ENCODE results near the gene NKX2-2.

NKX2-2 gene

DNA sequence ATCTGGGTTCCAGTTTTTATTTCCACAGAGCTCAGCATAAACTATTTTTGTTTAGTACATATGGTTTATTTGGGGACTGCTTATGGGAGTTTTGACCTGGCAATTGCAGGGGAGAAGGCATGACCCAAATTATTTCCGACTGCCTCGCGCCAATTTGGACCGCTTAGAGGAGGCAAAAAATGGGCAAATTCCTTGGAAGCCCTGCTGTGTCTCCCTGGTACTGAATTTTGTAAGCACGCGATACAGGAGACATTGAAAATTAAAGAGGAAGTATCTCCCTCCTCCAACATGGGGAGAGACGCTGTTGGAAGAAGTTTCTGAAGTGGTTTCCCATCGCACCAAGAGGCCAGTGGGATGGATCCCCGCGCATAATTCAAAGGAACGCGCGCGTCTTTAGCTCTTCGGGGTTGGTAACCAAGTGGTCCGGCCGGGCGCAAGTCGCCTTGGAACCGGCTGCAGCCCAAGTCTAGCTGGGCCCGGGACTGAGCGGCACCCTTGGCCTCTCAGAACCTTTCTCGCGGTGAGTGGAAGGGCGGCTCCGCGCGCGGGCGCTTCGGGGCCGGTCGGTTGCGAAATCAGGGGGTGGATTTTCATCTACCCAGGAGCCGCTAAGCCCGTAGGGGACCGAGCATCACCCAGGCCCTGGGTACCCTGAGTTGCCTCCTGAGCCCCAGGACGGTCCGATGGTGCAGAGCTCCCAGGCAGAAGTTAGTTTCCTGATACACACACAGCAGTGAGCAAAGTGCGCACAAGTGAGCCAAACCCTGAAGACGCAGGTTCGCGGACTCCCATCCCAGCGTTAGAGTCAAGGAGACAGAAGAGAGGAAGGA is 6.2 kb downstream of the NKX2-2 start:
- H3K4me3 ChIP-seq (ENCODE audit: low read depth, low read length): no peak overlapping the region
- TF ChIP-seq, protein P1, sequence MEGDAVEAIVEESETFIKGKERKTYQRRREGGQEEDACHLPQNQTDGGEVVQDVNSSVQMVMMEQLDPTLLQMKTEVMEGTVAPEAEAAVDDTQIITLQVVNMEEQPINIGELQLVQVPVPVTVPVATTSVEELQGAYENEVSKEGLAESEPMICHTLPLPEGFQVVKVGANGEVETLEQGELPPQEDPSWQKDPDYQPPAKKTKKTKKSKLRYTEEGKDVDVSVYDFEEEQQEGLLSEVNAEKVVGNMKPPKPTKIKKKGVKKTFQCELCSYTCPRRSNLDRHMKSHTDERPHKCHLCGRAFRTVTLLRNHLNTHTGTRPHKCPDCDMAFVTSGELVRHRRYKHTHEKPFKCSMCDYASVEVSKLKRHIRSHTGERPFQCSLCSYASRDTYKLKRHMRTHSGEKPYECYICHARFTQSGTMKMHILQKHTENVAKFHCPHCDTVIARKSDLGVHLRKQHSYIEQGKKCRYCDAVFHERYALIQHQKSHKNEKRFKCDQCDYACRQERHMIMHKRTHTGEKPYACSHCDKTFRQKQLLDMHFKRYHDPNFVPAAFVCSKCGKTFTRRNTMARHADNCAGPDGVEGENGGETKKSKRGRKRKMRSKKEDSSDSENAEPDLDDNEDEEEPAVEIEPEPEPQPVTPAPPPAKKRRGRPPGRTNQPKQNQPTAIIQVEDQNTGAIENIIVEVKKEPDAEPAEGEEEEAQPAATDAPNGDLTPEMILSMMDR (IDR thresholded peaks at IDR 0.05; ENCODE audit: borderline replicate concordance, insufficient read depth, low read depth, low read length): no peak

DNA sequence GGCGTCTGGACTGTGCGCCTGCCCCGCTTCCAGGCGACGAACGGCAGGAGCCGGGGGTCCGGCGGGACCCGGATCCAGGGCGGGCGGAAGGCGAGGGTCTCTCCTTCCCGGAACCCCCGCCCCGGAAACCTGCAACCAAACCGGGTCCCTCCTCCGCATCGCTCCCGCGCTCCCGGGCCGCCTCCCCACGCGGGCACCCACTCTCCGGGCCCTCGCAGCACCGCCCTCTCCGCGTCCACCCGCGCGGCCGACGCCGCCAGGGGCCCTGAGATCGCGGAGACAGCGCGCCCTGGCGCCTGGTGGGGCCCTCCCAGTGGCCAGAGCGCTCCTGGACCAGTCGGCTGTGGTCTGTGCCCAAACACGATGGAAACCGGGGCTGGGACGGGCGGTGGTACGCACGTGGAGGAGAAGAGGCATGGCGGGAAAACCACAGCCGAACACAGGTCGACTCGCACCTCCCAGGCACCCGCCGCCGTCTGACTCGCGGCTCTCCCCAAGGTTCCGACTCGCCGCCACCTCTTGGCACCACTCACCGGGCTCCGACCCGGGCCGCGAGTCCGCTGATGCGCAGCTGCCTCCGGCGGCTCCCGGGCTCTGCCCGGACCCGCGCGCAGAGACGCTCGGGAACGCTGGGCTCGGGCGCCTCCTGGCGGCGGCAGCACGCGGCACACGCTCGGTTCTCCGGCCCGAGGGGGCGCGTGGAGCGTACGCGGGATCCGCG is 7.9 kb downstream of the NKX2-2 start:
- TF ChIP-seq, protein P1 (IDR thresholded peaks at IDR 0.05; ENCODE audit: borderline replicate concordance, insufficient read depth, low read depth, low read length): peak; percentile 93
- H3K4me3 ChIP-seq (ENCODE audit: low read depth, low read length): peak overlapping the region; percentile 56

DNA sequence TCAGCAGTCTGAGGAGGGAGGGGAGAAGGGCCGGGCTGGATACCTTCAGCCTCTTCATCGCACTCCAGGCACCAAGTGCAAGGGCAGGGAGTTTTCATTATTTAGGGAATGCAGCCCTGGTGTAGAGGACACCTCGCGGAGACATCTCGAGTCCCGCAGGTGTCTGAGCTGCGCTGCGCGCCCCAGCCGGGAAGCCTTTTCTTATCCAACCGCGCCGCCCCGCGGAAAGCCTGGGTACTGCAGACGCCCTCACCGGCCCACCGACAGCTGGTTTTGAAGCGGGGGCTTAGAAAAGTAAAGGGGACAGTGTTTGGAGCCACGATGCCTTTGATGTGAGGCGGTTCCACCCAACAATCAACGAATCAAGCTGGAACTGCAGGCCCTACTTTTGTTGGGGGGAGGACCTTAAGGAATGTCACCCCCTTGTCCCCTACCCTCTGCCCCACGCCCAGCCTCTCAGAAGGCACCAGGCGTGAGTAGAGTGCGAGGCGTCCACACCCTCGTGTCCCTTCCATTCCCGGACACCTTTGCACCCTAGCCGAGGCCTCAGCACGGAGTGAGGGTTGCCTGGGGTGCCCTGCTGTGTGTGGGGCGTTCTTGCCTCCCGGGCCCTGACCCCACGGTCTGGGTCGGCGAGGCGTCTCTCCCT is 8.6 kb downstream of the NKX2-2 start:
- TF ChIP-seq, protein P1 (IDR thresholded peaks at IDR 0.05; ENCODE audit: borderline replicate concordance, insufficient read depth, low read depth, low read length): peak; percentile 95
- peak overlapping the region; percentile 56 for H3K4me3 ChIP-seq (ENCODE audit: low read depth, low read length)

DNA sequence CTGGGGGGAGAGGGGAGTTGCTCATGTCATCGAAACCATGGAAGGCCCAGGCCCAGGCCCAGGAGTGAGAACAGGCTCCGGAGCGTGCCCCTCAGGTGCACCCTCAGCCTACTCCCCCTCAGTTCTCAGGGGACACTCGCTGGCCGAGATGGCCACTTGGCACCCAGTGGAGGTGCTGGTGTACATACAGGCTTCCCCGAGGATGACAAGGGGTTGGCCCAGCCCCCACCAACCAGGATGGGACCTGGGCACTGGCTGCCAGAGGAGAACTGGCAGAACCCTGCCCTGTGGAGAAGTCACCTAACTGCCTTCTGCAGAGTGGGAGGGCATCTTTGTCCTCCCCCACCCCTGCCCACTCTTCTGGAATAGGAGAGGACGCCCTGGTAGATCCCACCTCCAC is 9.5 kb downstream of the NKX2-2 start:
- TF ChIP-seq, protein P1 (IDR thresholded peaks at IDR 0.05; ENCODE audit: borderline replicate concordance, insufficient read depth, low read depth, low read length): no peak
- no peak overlapping the region for H3K4me3 ChIP-seq (ENCODE audit: low read depth, low read length)

DNA sequence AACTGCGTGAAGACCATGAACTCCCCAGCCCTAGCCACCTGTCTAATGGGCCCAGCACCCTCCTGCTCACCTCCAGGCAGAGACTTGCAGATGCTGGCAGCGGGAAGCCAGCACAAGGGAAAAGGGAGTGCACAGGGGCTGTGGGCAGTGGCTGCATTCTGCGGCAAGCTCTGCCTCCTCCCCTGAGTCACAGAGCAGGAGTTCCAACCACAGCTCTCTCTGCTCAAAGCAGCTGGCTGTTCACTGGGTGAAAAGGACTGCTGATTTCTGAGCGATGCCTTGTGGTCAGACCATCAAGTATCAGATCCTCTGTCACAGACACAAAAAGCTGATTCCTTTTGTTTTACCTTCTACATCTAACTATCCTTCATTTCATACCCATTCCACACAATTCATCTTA is 10.5 kb downstream of the NKX2-2 start:
- TF ChIP-seq, protein P1 (IDR thresholded peaks at IDR 0.05; ENCODE audit: borderline replicate concordance, insufficient read depth, low read depth, low read length): no peak
- H3K4me3 ChIP-seq (ENCODE audit: low read depth, low read length): no peak overlapping the region

DNA sequence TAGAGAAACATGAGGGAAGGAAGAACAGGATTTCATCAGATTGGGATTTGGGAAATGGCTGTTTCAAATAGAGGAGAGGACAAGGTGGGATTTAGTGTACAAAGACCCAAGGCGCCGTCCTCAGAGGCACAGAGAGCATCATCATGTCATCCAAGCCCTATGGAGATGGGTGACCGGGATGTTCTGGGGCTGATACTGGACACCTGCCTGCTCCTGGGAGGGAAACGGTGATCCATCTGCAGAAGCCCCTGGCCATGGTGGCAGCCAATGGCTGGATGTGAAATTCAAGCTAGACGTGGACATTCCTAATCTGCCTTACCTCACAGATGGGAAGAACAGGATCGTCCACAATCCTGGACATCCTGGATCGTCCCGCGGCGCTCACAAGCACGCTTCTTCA is 12.7 kb downstream of the NKX2-2 start:
- no peak overlapping the region for H3K4me3 ChIP-seq (ENCODE audit: low read depth, low read length)
- TF ChIP-seq, protein P1 (IDR thresholded peaks at IDR 0.05; ENCODE audit: borderline replicate concordance, insufficient read depth, low read depth, low read length): no peak
